HG02623 (cell line): ENCODE measurements around the gene MAP2K6.

Source experiments
- ATAC-seq: cut with Tn5 transposase; IDR thresholded peaks from one replicate; pipeline ENCODE4 v1.9.1; 2021; ENCODE audit warnings: moderate library complexity; ENCODE audit not compliant: unreplicated experiment

Gene MAP2K6

DNA sequence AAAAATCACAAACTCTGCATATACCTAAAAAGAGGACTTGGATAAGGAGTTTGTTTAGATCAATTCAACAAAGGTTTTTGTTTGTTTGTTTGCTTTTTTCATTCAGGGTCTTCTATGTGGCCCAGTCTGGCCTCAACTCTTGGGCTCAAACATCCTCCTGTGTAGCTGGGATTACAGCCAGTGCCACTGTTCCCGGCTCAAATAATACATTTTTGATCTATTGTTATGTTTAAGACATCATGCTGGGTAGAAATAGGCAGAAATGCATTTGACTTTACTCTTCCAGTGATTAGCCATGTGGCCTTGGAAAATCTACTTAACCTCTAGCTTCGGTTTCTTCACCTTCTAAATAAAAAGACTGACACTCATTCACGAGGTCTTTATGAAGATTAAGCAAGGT is 11.5 kb downstream of the MAP2K6 start:
- no peak for ATAC-seq

DNA sequence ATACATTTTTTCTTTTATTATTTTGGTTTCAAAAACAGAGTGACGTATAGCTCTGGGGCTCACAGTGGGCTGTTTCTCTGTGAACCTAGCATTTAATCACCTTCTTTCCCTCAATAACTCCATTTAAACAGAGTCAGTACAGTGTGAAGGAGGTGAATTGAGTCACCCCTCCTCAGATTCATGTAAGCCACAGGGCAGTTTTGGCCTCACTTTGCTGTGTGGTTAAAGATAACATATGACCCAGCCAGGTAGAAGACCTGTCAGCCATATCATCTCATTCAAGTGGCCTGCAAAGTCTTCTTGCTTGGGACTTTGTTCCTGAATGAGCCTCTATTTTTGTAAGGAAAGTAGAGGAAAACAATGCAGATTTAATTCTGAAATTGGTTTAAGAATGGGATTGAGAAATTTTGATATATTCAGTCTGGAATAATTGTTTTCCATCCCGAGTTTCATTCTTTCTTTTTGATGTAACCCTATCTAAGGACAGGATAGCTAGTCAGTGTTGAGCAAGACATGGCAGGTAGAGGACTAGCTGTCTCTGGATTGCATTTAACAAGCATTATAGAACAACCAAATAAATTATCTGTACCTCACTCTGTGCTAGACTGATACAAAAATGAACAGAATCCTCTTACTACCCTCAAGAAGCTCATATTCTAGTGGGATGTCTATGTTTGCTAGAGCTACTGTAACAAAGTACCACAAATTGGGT is 13.1 kb downstream of the MAP2K6 start:
- no peak for ATAC-seq

DNA sequence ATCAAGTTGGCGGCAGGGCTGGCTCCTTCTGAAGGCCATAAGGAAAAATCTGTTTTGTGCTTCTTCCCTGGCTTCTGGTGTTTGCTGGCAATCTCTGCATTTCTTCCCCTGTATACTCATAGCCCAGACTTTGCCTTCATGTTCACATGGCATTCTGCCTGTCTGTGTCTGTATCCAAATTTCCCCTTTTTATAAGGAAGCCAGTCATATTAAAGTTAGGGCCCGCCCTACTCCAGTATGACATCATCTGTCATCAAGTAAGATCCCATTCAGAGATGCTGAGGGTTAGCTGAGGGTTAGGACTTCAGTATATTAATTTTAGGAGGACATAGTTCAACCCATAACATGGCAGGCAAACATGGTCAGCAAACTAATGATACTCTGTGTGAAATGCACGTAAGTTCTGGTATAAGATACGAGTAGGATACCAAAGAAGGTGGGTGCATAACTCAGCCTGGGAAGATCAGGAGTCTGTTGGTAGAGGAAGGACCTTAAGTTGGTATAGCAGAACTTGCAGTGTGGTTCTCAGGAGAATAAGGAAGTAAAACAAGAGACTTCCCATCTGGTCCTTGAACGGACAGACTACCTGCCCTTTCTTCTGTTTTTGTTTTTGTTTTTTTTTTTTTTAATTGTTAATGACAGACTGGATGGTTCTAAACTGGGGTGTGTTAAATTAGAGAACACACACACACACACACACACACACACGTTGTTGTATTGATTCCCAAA is 13.9 kb downstream of the MAP2K6 start:
- ATAC-seq, result no peak

DNA sequence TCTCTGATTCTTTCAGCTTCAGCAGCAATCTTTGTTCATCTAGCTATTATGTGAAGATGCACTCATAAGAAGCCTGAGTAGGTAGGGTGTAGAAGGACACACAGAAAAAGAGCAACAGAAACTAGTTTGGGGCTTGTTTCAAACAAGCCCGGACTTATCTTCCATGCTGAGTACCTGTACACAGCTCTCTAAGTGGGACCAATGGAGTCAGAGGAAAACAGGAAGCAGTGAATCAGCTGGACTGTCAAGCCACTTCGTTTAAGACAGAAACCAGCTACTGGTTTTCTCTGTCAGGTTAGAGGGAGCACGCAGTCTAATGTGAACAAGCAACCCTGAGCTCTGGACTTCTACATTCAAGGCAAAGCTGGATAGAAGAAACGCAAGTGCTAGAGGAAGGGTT is 16.0 kb downstream of the MAP2K6 start:
- peak; percentile 44 for ATAC-seq

DNA sequence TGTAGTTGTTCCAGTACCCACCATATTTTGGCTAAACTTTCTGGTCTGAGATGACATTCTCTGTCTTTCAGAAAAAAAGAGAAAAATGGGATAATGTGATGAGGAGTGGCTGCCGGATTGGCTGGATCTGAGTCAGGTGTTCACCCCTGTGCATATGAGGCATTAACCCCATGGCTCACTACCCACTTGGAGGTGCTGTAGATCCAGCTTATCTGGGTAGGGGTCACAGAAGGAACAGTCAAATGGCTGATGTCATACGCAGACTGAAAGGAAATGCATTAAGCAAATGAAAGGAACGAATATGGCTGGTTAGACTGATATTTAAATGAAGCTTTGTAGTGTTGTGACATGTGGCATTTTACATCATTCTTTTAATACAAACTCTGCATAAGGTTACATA is 17.3 kb downstream of the MAP2K6 start:
- no peak for ATAC-seq

DNA sequence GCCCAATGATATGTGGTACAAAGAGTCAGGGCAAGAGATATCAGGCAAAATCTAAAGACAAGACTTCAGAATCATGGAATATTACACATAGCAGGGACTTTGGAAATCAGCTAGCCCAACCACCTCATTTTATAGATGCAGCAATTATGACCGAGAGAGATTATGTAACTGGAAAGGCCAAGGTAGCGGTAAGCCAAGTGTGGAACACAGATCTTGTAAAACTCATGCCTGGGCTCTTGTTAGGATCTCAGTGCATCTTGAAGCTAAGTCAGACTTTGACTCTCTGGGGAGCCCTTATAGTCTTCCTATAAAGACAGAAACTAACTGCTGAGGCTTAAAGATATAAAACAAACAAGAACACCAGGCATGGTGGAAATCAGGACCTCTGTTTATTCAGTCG is 18.6 kb downstream of the MAP2K6 start:
- ATAC-seq, result no peak

DNA sequence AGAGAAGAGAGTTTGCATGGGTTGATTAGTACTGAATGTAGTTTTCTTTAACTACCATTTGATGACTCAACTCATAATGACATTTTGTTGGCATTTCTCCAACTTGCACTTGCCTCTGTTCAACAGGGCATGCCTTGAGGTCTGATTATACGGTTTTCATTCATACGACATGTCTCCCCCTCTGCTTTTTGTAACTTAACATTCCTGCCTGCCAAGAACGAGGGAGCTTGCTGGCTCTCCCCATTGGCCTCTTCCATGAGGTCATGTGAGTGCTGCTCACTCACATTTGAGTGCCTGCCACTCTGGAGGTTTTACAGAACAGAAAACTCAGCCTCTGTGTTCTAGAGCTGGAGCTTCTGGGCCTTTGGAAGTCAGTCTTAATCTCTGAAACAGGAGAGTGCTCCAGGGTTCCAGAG is 19.7 kb downstream of the MAP2K6 start:
- no peak for ATAC-seq

DNA sequence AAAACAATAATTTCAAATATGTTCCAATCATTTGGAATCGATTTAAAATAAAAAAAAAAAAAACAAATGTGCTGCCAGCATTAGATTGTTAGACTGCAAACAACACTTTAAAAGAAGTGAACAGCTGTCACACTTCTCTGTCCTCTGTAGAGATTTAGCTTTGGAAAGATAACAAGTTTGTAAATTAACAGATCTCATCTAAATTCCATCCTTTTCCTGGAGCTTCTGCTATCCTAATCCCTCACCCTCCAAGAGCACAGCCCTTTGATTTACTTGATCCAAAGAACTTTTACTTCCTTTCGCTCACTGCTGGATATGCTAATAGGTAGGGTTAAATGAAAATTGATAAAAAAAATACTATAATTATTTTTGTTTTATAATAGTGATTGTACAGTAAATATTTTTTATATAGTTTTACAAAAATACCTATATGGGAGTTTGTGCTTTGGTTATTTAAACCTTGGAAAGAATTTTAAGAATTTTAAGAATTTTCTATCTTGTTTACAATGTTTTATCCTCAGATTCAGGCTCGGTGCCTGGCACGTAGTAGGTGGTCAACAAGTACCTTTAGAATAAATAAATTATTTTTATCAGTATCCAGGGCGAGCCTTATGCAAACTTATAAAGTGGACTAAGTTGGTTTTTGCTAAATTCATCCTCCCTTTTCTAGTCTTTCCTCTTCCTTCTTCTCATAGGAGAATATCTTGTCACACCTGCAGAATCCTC is 21.6 kb downstream of the MAP2K6 start:
- ATAC-seq, result no peak

DNA sequence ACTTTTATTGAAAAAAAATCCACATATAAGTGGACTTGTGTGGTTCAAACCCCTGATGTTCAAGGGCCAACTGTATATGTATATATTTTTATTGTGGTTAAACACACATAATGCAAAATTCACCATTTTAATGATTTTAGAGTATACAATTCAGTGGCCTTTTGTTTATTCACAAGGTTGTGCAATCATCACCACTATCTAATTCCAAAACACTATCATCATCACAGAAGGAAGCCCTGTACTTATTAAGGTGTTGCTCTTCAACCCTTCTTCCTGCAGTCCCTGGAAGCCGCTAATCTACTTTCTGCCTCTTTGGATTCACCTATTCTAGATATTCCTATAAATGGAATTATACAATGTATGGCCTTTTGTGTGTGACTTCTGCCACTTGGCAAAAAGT is 23.0 kb downstream of the MAP2K6 start:
- no peak for ATAC-seq

DNA sequence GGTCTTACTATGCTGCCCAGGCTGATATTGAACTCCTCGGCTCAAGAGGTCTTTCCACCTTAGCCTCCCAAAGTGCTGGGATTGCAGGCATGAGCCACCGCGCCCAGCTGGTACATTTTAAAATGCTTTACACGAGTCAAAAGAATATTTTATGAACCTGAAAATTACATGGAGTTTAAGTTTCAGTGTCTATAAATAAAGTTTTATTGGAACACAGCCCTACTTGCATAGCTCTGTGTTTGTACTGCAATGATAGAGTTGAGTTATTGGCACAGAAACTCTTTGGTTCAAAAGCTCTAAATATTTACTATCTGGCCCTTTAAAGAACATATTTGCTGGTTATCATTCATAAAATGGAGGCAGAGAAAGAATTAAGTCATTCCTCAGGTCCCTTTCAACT is 24.3 kb downstream of the MAP2K6 start:
- ATAC-seq, result no peak

DNA sequence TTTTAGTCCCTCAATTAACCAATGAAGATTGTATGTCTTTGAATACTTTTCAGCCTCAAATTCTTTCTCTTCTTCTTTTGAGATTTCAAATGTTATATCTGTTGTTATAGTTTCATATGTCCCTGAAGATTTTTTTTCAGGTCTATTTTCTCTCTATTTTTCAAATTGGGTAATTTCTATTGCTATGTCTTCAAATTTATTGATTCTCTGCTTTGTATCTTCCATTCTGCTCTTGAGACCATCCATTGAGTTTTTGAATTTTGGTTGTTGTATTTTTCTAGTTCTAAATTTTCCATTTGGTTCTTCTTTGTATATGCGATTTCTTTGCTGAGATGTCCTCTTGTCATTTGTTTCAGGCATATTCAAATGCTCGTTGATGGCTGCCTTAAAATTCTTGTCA is 26.7 kb downstream of the MAP2K6 start:
- no peak for ATAC-seq

DNA sequence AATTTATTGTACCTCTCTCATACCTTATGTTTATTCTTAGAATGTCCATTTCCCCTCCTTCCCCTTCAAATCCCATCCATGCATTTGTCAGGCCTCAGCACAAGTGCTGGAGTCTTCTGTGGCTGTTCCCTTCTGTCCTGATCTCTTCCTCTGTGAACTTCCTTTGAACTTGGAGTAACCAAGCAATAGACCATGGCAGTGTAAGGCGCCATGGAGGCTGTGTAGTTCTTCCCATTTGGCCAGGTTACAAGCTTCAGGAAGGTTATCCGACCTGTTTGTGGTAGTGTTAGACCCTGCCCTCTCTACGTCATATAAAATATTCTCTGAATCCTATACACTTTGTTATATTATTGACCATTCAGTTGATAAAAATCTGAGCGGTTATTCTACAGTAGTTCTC is 28.6 kb downstream of the MAP2K6 start:
- ATAC-seq, result no peak

DNA sequence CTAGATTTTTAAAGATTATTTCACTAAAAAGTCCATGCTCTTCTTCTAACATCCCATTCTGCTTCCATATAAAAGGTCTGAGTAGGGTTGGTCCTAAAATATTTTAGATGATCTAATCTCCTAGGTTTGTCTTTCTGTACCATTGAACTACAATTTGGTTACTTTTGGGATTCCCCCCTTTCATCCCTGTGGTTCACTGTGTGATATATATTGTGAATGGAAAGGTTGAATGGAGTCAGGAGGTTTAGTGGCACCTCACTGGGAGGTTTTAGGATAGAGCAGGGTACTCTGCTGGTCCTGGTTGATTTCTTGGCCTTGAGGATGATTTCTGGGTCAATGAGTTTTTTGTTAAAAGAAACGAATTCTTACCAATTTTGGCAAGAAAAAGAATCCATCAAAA is 29.5 kb downstream of the MAP2K6 start:
- ATAC-seq, result no peak

DNA sequence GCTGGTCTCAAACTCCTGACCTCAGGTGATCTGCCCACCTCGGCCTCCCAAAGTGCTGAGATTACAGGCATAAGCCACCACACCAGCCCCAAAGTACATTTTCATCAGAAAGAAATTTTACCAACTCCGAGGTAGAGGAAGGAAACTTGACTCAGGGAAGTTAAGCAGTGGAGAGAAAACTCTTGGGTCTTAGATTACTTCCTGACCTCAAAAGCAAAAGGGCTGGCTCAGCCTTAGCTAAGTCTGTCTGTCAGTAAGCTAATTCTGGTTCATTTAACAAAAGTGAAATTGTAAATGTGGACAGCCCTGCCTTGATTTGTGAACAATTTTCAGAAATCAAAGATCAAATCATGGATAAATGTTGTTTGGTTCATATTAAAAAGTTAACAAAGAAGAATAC is 30.6 kb downstream of the MAP2K6 start:
- no peak for ATAC-seq

DNA sequence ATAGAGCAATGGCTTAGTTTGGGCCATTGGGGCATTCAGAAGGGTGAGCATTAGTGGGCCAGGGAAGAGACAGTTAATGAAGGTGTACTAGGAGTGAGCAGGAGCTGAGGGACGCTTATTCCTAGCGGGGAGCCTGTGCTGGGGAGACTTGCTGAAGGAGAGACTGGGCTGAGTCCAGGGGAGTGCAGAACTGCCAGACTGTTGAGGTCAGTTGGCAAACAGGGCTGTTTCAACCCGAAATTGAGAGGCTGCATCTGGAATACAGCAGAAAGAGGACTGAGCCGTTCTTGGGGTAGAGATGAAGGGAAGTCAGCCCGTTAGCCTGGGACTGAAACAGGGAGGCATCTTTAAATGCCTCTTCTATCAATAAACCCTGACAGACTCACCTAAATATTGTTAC is 33.2 kb downstream of the MAP2K6 start:
- ATAC-seq, result no peak

DNA sequence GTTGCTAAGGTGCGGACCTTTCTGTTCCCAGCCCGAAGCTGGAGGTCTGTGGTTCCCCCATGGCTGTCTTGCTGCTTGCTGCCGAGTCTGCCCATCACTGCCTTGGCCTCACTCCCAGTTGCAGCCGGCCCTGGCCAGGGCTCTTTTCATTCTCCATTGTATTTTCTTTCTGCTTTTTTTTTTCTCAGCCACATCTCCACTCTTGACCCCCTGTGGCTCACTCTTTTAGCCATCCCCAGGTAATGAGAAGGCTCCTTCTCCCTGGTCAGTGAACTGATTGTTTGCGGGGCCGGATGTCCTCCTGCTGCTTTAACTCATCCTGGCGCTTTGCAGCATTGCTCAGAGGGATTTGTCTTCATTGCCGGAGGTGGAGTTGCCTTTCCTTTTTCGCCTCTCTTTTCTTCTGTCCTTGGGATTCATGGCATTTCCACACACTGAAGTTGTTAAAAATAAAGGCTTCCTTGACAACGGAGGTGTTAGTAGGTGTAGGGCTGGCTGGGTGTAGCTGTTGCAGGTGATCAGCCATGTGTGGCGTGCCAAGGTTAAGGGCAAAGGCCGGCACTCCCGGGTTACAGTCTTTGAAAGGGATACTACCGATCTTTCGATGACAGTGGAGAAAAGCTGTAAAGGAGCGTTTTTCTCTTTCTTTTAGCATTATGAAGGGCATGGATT is 34.1 kb downstream of the MAP2K6 start:
- no peak for ATAC-seq

DNA sequence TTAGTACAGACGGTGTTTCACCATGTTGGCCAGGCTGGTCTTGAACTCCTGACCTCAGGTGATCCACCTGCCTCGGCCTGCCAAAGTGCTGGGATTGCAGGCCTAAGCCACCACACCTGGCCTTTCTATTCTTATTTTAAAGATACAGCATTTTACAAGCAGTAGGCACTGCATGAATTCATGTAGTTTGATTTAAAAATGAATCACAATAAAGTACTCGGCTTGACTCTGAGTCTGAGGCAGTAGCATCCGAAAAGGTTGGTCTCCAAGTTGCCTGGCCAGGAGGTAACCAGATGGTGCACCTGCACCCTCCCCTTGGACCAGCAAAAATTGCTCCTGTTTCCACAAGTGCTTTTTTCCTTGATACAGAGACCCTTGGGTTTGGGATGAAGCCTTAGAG is 35.6 kb downstream of the MAP2K6 start:
- ATAC-seq, result no peak

DNA sequence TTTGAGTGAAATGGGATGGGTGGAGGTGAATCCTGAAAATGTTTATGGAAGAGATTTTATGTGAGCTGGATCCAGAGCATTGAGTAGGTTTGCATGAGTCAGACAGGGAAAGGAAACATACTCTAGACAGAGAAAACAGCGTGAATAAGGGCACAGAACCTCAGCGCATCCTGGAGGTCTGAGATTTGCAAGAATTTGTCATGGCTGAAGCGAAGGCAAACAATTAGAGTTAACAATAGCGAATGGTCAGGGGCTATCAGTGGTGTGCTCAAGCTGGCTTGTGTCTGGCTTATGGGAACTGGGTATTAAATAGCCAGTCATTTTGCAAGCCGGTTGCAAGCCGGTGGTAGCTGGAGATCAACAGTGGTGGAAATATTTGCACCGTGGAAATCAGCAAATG is 36.4 kb downstream of the MAP2K6 start:
- no peak for ATAC-seq

DNA sequence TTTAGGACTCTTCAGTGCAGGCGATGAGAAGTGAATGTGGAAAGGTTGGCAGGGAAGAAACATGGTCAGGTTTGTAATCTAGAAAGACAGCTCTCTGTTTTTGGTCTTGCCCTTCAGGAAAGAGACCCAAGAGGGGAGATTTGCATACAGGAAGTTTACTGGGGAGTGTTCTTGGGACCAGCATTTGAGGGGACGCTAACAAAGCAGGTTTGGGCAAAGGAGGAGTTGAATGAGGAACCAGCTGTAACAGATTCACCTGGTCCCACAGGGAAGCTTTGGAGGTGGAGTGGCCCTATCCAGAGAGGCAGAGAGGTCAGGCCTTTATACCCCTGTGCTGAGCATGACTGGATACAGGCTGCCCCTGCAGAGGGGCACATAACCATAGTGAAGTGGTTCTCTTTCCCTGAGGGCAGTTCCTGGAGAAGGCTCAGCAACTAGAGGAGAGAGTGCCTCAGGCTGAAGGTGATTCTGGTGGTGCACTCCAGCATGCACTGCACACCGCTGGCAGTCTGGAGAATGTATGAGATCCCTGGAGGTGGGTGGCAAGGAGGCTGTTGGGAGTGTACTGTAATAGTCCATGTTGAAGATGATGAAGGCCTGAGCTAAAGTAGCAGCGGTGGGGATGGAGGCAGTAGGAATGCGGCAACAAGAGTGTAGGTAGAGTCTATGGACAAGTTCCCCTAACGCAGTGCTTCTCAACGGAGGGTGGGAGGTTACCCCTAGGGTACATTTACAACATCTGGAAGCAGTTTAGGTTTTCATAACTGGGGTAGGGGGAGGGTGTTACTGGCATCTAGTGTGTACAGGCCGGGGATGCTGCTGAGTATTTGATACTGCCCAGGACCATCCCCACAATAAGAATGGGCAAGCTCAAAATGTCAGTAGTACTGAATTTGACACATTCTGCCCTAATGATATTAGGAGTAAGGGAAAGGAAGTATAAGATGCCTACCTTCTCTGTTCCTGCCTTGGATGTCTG is 37.2 kb downstream of the MAP2K6 start:
- peak; percentile 82 for ATAC-seq

DNA sequence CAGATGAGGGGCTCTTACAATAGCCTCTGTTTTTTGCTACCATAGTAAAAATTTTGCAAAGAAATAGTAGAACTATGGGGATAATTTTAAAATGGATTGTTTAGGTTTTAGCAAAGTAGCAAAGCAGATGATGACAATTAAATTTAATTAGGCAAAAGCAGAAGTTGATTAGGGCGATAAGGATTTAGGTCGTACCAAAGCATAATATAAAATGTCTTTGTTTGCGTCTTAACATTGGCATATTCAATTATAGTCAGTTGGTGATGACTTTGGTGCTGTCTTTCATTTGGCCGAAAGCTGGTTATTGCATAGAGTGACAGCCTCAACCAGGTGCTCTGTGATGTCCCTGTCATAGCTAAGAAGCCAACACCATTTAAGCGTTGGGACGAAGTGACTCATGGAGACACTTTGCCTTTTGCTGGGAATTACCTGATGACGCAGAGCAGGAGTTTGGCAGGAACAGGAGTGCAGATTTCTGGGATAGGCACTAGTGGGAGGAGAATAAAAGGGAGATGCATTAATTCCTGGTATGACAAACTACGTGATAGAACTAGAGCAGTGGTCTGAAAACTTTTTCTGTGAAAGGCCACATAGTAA is 38.3 kb downstream of the MAP2K6 start:
- no peak for ATAC-seq
